Astrocyte (in vitro differentiated cells and primary cell): Measurements from ENCODE around the gene SUFU. TPM values are rescaled to one million over a fixed set of nuclear protein-coding genes. Genes with fewer than 3 reads are reported as not detected.

Experiments
- DNase-seq: peaks from one replicate; pipeline ENCODE4 v3.0.0-alpha.2; 2010; ENCODE audit warnings: low read depth
- FAIRE-seq: peaks from 2 replicates; lab custom pipeline; 2011; peaks lifted over from hg19 to GRCh38; lab: Jason Lieb, UNC
- H2AFZ ChIP-seq: 2 replicates; pipeline ENCODE4 v1.6.0; 2012; ENCODE audit warnings: low read depth, low read length, inconsistent platforms
- H3K27ac ChIP-seq: 2 replicates; pipeline ENCODE4 v1.5.1; 2011; ENCODE audit warnings: low read depth, low read length, inconsistent platforms
- H3K27me3 ChIP-seq: 2 replicates; pipeline ENCODE4 v1.6.0; 2011; ENCODE audit warnings: low read length, inconsistent platforms; ENCODE audit not compliant: insufficient read depth
- H3K36me3 ChIP-seq: 2 replicates; pipeline ENCODE4 v1.5.1; 2011; ENCODE audit warnings: low read length, inconsistent platforms; ENCODE audit not compliant: insufficient read depth
- H3K4me1 ChIP-seq: 2 replicates; pipeline ENCODE4 v1.5.1; 2011; ENCODE audit warnings: low read length, inconsistent platforms; ENCODE audit not compliant: insufficient read depth
- H3K4me2 ChIP-seq: 2 replicates; pipeline ENCODE4 v1.6.0; 2012; ENCODE audit warnings: low read length, inconsistent platforms
- H3K4me3 ChIP-seq: 2 replicates; pipeline ENCODE4 v1.5.1; 2011; ENCODE audit warnings: low read depth, mild to moderate bottlenecking, low read length, inconsistent platforms; ENCODE audit not compliant: insufficient read depth
- H3K79me2 ChIP-seq: 2 replicates; pipeline ENCODE4 v1.6.0; 2012; ENCODE audit warnings: mild to moderate bottlenecking, low read length, inconsistent platforms; ENCODE audit not compliant: insufficient read depth
- H3K9ac ChIP-seq: 2 replicates; pipeline ENCODE4 v1.6.0; 2012; ENCODE audit warnings: mild to moderate bottlenecking, low read length, inconsistent platforms
- H3K9me3 ChIP-seq: 2 replicates; pipeline ENCODE4 v1.5.1; 2012; ENCODE audit warnings: low read depth, mild to moderate bottlenecking, low read length, inconsistent platforms; ENCODE audit not compliant: insufficient read depth
- H4K20me1 ChIP-seq: 2 replicates; pipeline ENCODE4 v1.6.0; 2012; ENCODE audit warnings: low read length, inconsistent platforms; ENCODE audit not compliant: insufficient read depth
- H3K27ac Mint-ChIP-seq: one replicate; pipeline ENCODE4 v1.8.0; 2021; ENCODE audit warnings: mild to moderate bottlenecking, mixed read lengths; ENCODE audit not compliant: unreplicated experiment
- H3K27me3 Mint-ChIP-seq: one replicate; pipeline ENCODE4 v1.8.0; 2021; ENCODE audit warnings: low read depth, mixed read lengths; ENCODE audit not compliant: unreplicated experiment
- H3K36me3 Mint-ChIP-seq: one replicate; pipeline ENCODE4 v1.8.0; 2021; ENCODE audit warnings: low read depth, mixed read lengths; ENCODE audit not compliant: unreplicated experiment
- H3K4me1 Mint-ChIP-seq: one replicate; pipeline ENCODE4 v1.8.0; 2021; ENCODE audit warnings: low read depth, mixed read lengths; ENCODE audit not compliant: unreplicated experiment
- H3K4me3 Mint-ChIP-seq: one replicate; pipeline ENCODE4 v1.8.0; 2021; ENCODE audit warnings: mild to moderate bottlenecking, moderate library complexity, mixed read lengths; ENCODE audit not compliant: unreplicated experiment
- H3K9me3 Mint-ChIP-seq: one replicate; pipeline ENCODE4 v1.8.0; 2021; ENCODE audit warnings: mild to moderate bottlenecking, mixed read lengths; ENCODE audit not compliant: unreplicated experiment
- EZH2 ChIP-seq: IDR thresholded peaks from 2 replicates; pipeline ENCODE4 v1.6.1; 2012; ENCODE audit warnings: mild to moderate bottlenecking, low read length, inconsistent platforms; ENCODE audit not compliant: insufficient read depth
- total RNA-seq: library from RNA; stranded (reverse); gene quantifications from 2 replicates; pipeline ENCODE4 v1.2.1, GENCODE V29; 2021
- TF ChIP-seq, protein P1 (sequence below): IDR thresholded peaks from 2 replicates; pipeline ENCODE4 v1.5.1; 2011; ENCODE audit warnings: low read depth, mild to moderate bottlenecking, inconsistent platforms, low read length, moderate library complexity; ENCODE audit not compliant: insufficient read depth

The SUFU gene
- total RNA-seq, 1 donor from 2014 or later = 25.8 TPM

DNA sequence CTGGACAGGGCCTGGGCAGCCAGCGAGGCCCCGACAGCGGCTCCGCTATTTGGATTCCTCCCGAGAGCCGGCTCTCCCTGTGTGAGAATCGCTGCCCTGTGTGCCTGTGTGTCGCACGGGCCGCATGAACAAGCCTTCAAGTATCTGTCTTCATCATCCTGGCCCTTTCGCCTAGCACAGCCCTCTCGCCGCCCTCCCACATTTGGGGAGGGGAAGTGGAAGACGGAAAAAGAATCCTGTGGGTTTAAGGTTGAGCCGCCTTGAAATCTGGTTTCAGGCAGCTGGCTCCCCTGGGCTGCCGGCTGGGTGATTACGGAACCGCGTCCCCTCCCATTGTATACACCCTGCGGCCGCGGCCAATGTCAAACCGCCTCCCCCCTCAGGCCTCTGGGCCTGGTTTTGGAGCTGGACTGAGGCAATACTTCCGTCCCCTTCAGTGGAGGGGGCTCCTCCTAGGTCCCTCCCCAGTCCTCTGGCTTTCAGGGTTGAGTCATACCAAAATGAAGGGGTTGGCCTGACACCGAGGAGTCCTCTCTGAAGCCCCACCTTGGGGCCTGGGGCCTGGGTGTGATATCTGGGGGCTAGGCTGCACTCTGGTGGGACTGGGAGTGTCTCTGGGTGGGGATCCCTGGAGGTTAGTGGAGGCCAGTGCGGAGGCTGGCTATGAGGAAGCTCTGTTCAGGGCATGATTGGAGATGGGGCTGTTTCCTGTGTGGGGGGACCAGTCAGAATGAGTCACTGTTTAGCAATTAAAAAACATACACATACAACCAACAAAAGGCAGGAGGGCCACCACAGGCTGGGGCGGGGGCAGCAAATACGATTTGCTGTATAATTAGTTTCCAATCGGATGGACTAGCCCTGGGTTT, 142.2 kb downstream of the SUFU start:
- TF ChIP-seq EZH2 = no peak
- TF ChIP-seq, protein P1, sequence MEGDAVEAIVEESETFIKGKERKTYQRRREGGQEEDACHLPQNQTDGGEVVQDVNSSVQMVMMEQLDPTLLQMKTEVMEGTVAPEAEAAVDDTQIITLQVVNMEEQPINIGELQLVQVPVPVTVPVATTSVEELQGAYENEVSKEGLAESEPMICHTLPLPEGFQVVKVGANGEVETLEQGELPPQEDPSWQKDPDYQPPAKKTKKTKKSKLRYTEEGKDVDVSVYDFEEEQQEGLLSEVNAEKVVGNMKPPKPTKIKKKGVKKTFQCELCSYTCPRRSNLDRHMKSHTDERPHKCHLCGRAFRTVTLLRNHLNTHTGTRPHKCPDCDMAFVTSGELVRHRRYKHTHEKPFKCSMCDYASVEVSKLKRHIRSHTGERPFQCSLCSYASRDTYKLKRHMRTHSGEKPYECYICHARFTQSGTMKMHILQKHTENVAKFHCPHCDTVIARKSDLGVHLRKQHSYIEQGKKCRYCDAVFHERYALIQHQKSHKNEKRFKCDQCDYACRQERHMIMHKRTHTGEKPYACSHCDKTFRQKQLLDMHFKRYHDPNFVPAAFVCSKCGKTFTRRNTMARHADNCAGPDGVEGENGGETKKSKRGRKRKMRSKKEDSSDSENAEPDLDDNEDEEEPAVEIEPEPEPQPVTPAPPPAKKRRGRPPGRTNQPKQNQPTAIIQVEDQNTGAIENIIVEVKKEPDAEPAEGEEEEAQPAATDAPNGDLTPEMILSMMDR = no peak
- no peaks in the 10 kb centered on the region for H3K27me3 ChIP-seq
- no peaks in the 10 kb centered on the region for H3K9me3 ChIP-seq
- peak overlapping the region; percentile 86 for H3K4me3 ChIP-seq
- Mint-ChIP-seq H3K4me1 (peaks cover 31% of the 10 kb centered on the region), H3K27ac (peak overlapping the region; percentile 95), H3K9me3 (no peaks in the 10 kb centered on the region), H3K36me3 (peaks cover 4% of the 10 kb centered on the region), H3K4me3 (peak overlapping the region; percentile 92), H3K27me3 (no peaks in the 10 kb centered on the region)
- peak; percentile 13 for FAIRE-seq
- no peaks in the 10 kb centered on the region for H3K36me3 ChIP-seq
- peaks cover 71% of the 10 kb centered on the region for H3K79me2 ChIP-seq
- H3K4me1 ChIP-seq = peaks cover 45% of the 10 kb centered on the region
- DNase-seq = peak; percentile 94
- H3K4me2 ChIP-seq = peak overlapping the region; percentile 93
- H3K27ac ChIP-seq = peak overlapping the region; percentile 93
- H4K20me1 ChIP-seq = peaks cover 66% of the 10 kb centered on the region
- H3K9ac ChIP-seq = peak overlapping the region; percentile 90
- H2AFZ ChIP-seq = peak overlapping the region; percentile 19

DNA sequence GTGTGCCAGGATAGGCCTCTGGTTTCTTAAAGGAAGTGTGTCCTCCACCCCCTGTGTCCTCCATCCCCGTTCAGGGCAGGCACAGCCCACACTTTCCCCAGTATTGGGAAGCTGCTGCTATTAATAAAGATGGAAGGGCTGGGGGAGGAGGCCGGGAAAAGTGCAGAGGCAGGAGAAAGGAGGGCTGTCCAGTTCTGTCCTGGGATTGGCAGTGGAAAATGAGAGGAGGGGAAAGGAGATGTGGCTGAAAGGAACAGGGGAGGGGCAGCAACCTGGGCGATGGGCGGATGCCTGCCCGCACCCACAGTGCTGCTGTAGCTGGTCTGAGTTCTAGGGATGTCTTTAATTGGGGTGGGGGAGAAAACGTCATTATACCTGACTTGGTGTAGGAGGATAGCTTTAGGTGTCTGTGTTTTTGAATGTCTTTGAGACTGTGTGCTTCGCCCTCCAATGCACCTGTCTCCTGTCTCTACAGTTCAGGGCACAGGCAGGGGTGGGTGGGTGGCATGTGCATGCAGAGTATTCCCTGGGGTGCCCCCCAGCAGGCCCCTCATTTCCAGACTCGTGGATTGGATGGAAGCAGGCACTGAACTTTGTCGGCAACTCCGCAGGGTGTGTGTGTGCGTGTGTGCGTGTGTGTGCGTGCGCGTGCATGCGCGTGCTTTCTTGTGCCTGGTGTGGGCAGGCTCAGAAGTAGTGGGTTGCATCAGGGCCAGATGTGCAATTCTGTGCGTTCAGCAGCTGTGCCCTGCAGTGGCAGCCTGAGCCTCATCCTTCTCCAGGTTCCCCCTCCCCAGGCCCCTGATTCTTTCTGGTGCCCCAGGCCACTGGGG, 143.1 kb downstream of the SUFU start:
- peak overlapping the region; percentile 93 for H3K4me2 ChIP-seq
- no peaks in the 10 kb centered on the region for H3K27me3 Mint-ChIP-seq
- H3K4me3 ChIP-seq = peak overlapping the region; percentile 86
- peak overlapping the region; percentile 93 for H3K27ac ChIP-seq
- peak overlapping the region; percentile 90 for H3K9ac ChIP-seq
- H3K36me3 Mint-ChIP-seq = peaks cover 4% of the 10 kb centered on the region
- FAIRE-seq = no peak
- no peak for TF ChIP-seq EZH2
- TF ChIP-seq, protein P1 = no peak
- H3K4me3 Mint-ChIP-seq = peak overlapping the region; percentile 92
- peaks cover 40% of the 10 kb centered on the region for H3K4me1 ChIP-seq
- DNase-seq = no peak
- H3K79me2 ChIP-seq = peaks cover 79% of the 10 kb centered on the region
- H3K4me1 Mint-ChIP-seq = peaks cover 27% of the 10 kb centered on the region
- H3K27me3 ChIP-seq = no peaks in the 10 kb centered on the region
- H3K36me3 ChIP-seq = no peaks in the 10 kb centered on the region
- peak overlapping the region; percentile 95 for H3K27ac Mint-ChIP-seq
- H2AFZ ChIP-seq = no peak overlapping the region
- H3K9me3 ChIP-seq = no peaks in the 10 kb centered on the region
- peaks cover 74% of the 10 kb centered on the region for H4K20me1 ChIP-seq
- no peaks in the 10 kb centered on the region for H3K9me3 Mint-ChIP-seq
